Measurements from ENCODE around the gene ZNF428.

GRCh38 chr19:43610493-43610892 is 8.9 kb downstream of the ZNF428 start:
- no peak for TF ChIP-seq CTCF (conservative IDR thresholded peaks at IDR 0.05; ENCODE audit: low read depth in 2 of 2)
- no peak for TF ChIP-seq POLR2AphosphoS5 (IDR thresholded peaks at IDR 0.05; ENCODE audit: low read depth)
- no peak for TF ChIP-seq STAT1 (IDR thresholded peaks at IDR 0.05; ENCODE audit: unreplicated experiment)
- TF ChIP-seq EZH2phosphoT487 (IDR thresholded peaks at IDR 0.05; ENCODE audit: unreplicated experiment): no peak
- TF ChIP-seq ETS1 (IDR thresholded peaks at IDR 0.05): no peak
- TF ChIP-seq EZH2 (IDR thresholded peaks at IDR 0.05; ENCODE audit: low read depth, unreplicated experiment): no peak
